CD4-positive, CD25-positive, alpha-beta regulatory T cell (primary cell): ENCODE results near the gene HAUS1. TPM values are rescaled to one million over a fixed set of nuclear protein-coding genes. Genes with fewer than 3 reads are reported as not detected.
A peak's percentile ranks its signal among the peaks of the same experiment; 100 is the strongest.

Source experiments
- ATAC-seq, 2 donors: fragments of 150-1000 bp; cut with Tn5 transposase; one replicate each; pipeline ENCODE4 v1.10.0; 2021; ENCODE audit warnings: low read depth in 2 of 2, moderate number of reproducible peaks in 2 of 2, moderate library complexity in 1 of 2
- DNase-seq, 3 donors: peaks; one replicate each; pipeline versions ENCODE4 v3.0.0 to v3.0.0-alpha.2; 2012 to 2022; ENCODE audit warnings: mixed read lengths in 1 of 3
- H3K27ac ChIP-seq: one replicate; pipeline ENCODE4 v1.7.0; 2013; ENCODE audit warnings: mild to moderate bottlenecking, low read length; ENCODE audit not compliant: insufficient read depth, poor library complexity, severe bottlenecking
- H3K27me3 ChIP-seq: one replicate; pipeline ENCODE4 v1.7.0; 2013; ENCODE audit warnings: low read length; ENCODE audit not compliant: control insufficient read depth, insufficient read depth
- H3K36me3 ChIP-seq: one replicate; pipeline ENCODE4 v1.7.0; 2013; ENCODE audit warnings: mild to moderate bottlenecking, low read length, moderate library complexity; ENCODE audit not compliant: control insufficient read depth, insufficient read depth
- H3K4me1 ChIP-seq: 2 replicates; pipeline ENCODE4 v1.7.0; 2013; ENCODE audit warnings: mild to moderate bottlenecking, low read length; ENCODE audit not compliant: insufficient read depth, control insufficient read depth, poor library complexity, severe bottlenecking
- H3K4me3 ChIP-seq: one replicate; pipeline ENCODE4 v1.7.0; 2013; ENCODE audit warnings: low read depth, mild to moderate bottlenecking, low read length, moderate library complexity
- H3K9me3 ChIP-seq, 2 experiments: 1 replicate in 1 of 2; 2 replicates in 1 of 2; pipeline ENCODE4 v1.7.0; 2013; ENCODE audit warnings: low read length in 2 of 2, mild to moderate bottlenecking in 1 of 2, moderate library complexity in 1 of 2; ENCODE audit not compliant: control insufficient read depth in 2 of 2
- H3K27ac Mint-ChIP-seq, 3 donors: one replicate each; pipeline ENCODE4 v1.8.0; 2020 to 2022; ENCODE audit warnings: mild to moderate bottlenecking in 3 of 3, mixed read lengths in 3 of 3, moderate library complexity in 2 of 3
- H3K27me3 Mint-ChIP-seq: one replicate; pipeline ENCODE4 v1.8.0; 2022; ENCODE audit warnings: mild to moderate bottlenecking, mixed read lengths
- H3K36me3 Mint-ChIP-seq: one replicate; pipeline ENCODE4 v1.8.0; 2020; ENCODE audit warnings: mixed read lengths
- H3K4me1 Mint-ChIP-seq, 4 donors: one replicate each; pipeline ENCODE4 v1.8.0; 2020 to 2022; ENCODE audit warnings: mixed read lengths in 4 of 4, mild to moderate bottlenecking in 1 of 4
- H3K4me3 Mint-ChIP-seq, 4 donors: one replicate each; pipeline ENCODE4 v1.8.0; 2020 to 2022; ENCODE audit warnings: mild to moderate bottlenecking in 4 of 4, mixed read lengths in 4 of 4, moderate library complexity in 3 of 4
- H3K9me3 Mint-ChIP-seq, 7 donors: one replicate each; pipeline ENCODE4 v1.8.0; 2020 to 2022; ENCODE audit warnings: mixed read lengths in 7 of 7, mild to moderate bottlenecking in 3 of 7, moderate library complexity in 2 of 7
- polyA plus RNA-seq, 4 donors: library from polyadenylated mRNA; unstranded; fragments of 300-500 nt; fragmentation: Illumina TruSeq; gene quantifications; one replicate each; pipeline ENCODE4 v1.2.3, GENCODE V29; 2021
- total RNA-seq: library from RNA; stranded (reverse); gene quantifications from one replicate; pipeline ENCODE4 v1.2.3, GENCODE V29; 2022

The HAUS1 gene
- total and polyA plus RNA-seq, 5 donors from 2014 or later, result 21.3 to 72.1 (median 58.5) TPM

DNA sequence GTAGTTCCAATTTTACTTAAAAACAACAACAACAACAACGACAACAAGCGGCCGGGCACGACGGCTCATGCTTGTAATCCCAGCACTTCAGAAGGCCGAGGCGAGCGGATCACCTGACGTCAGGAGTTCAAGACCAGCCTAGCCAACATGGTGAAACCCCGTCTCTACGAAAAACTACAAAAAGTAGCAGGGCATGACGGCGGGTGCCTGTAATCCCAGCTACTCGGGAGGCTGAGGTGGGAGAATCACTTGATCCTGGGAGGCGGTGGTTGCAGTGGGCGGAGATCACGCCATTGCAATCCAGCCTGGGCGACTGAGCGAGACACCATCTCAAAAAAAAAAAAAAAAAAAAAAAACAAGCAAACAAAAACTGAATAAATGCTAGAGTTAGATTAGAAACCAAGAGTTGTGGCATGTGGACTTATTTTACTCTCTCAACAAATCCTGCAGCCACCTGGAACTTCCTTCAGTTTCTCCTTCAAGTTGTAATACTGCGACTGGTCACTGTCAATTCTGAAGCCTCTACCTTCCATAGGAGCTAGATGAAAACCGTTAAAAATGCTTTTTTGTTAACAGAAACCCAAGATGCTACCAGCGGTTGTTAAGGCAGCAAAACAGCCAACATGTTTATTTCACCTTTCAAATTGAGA, 7.4 kb upstream of the HAUS1 start:
- Mint-ChIP-seq H3K4me3 (peak overlapping the region; percentile 95 to 99 (median 98)), H3K9me3 (peaks cover 0 to 2% (median 0%) of the 10 kb centered on the region in 7 donors), H3K27ac (peak overlapping the region; percentile 96 to 98 (median 98)), H3K36me3 (peaks cover 16% of the 10 kb centered on the region), H3K4me1 (peaks cover 12 to 60% (median 24%) of the 10 kb centered on the region in 4 donors), H3K27me3 (no peaks in the 10 kb centered on the region)
- Histone ChIP-seq H3K4me1 (peaks cover 42% of the 10 kb centered on the region), H3K9me3 (no peaks in the 10 kb centered on the region), H3K27ac (peak overlapping the region; percentile 89), H3K36me3 (peaks cover 23% of the 10 kb centered on the region), H3K27me3 (no peaks in the 10 kb centered on the region), H3K4me3 (peak overlapping the region; percentile 95)
- ATAC-seq (no peak), DNase-seq (peak in 1 of 3 donors; percentile 9)

DNA sequence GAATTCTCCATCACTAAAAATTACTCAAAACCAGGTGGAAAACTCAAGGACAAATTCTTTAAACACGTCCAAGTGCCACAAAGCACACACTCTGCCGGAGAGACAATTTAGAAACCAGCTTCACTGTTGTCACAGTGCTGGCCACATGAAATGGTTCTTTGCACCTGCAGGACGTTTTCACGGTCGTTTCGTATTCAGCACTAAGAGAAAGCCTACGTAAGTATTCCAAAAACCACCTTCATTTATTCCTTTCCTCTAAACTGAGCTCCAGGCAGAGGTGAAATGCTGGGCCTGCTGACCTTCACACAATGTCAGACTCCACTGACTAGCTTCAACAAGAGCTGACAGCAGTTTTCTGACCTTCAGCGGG, 6.8 kb upstream of the HAUS1 start:
- peaks cover 0 to 2% (median 0%) of the 10 kb centered on the region in 7 donors for H3K9me3 Mint-ChIP-seq
- Histone ChIP-seq H3K27me3 (no peaks in the 10 kb centered on the region), H3K27ac (peak overlapping the region; percentile 89), H3K36me3 (peaks cover 18% of the 10 kb centered on the region), H3K4me3 (peak overlapping the region; percentile 95), H3K4me1 (peaks cover 42% of the 10 kb centered on the region), H3K9me3 (no peaks in the 10 kb centered on the region)
- H3K27me3 Mint-ChIP-seq, result no peaks in the 10 kb centered on the region
- DNase-seq (peak in 1 of 3 donors; percentile 50), ATAC-seq (peak in 1 of 2 donors; percentile 3)
- H3K4me3 Mint-ChIP-seq, result peak overlapping the region; percentile 95 to 99 (median 98)
- H3K4me1 Mint-ChIP-seq, result peaks cover 12 to 55% (median 24%) of the 10 kb centered on the region in 4 donors
- H3K27ac Mint-ChIP-seq, result peak overlapping the region; percentile 96 to 98 (median 98)
- peaks cover 16% of the 10 kb centered on the region for H3K36me3 Mint-ChIP-seq

DNA sequence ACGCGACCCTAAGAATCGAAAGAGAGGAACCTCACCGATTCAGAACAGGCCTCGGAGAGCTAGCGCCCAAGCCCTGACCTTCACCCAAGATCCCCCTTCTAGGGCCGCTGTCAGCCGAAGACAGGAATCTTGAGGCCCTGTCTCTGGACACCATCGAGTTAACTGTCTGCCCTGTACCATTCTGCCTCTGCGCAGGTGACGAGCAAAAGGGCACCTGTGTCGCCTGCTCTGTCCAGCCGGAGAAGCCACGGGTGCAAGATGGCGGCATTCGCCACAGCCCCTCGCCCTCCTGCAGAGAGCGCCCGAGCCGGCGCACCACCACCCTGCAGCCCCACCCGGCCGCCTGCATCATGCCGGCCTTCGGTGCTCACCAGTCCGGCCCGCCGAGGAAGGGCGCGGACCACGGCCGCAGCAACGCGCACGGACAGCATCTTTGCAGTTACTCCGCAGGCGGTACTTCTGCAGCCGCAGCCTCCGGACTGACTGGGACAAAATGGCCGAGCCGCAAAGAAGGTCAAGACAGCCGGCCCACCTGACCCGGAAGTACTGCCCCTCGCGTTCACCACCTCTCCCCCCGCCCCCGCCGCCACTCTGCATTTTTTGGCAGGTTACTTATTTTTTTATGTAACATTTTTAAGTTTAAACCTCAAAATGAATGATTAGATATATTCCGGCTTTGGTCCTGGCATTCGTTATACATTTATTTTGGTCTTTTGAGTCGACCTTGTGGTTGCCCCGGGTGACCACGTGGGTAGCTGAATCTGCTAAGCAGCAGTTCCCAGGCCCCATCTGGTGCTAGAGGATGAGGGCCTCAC, 6.2 kb upstream of the HAUS1 start, which contains the start of gene ATP5F1A:
TSS of gene ATP5F1A (minus strand) at position 496 of the 815 bp plus-strand sequence. CDS start at position 431, 65 bp downstream.
- Histone ChIP-seq H3K4me1 (peaks cover 42% of the 10 kb centered on the region), H3K9me3 (no peaks in the 10 kb centered on the region), H3K4me3 (peak within 1 kb of the TSS; percentile 95), H3K27me3 (no peaks in the 10 kb centered on the region), H3K36me3 (peaks cover 12% of the 10 kb centered on the region), H3K27ac (peak within 1 kb of the TSS; percentile 89)
- Mint-ChIP-seq H3K27me3 (no peaks in the 10 kb centered on the region), H3K36me3 (peaks cover 16% of the 10 kb centered on the region), H3K27ac (peak within 1 kb of the TSS; percentile 96 to 98 (median 98)), H3K4me3 (peak within 1 kb of the TSS; percentile 95 to 99 (median 98)), H3K4me1 (peaks cover 12 to 51% (median 24%) of the 10 kb centered on the region in 4 donors), H3K9me3 (peaks cover 0 to 2% (median 0%) of the 10 kb centered on the region in 7 donors)
- ATAC-seq, result peak; percentile 86 to 91
- DNase-seq, result peak; percentile 82 to 90 (median 85)

DNA sequence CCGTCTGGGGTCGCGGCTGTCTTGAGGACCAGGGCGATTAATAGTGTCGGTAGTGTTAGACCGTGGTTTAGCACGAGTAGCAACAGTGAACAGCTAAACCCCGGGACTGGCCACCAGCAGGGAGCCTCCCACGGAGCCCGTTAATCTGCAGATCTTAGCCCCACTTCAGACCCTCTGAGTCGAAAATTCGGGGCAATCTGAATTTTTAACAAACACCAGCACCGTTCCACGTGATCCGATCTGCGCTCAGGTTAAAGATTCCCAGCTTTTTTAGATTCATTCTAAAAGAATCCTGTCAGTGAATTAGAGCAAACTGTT, 5.6 kb upstream of the HAUS1 start:
- Mint-ChIP-seq H3K27me3 (no peaks in the 10 kb centered on the region), H3K36me3 (peaks cover 16% of the 10 kb centered on the region), H3K4me3 (peak overlapping the region; percentile 95 to 99 (median 98)), H3K4me1 (peaks cover 12 to 50% (median 24%) of the 10 kb centered on the region in 4 donors), H3K27ac (peak overlapping the region; percentile 96 to 98 (median 98)), H3K9me3 (peaks cover 0 to 2% (median 0%) of the 10 kb centered on the region in 7 donors)
- DNase-seq, result no peak
- Histone ChIP-seq H3K27ac (peak overlapping the region; percentile 89), H3K27me3 (no peaks in the 10 kb centered on the region), H3K4me3 (peak overlapping the region; percentile 95), H3K36me3 (peaks cover 7% of the 10 kb centered on the region), H3K9me3 (no peaks in the 10 kb centered on the region), H3K4me1 (peaks cover 42% of the 10 kb centered on the region)
- no peak for ATAC-seq

DNA sequence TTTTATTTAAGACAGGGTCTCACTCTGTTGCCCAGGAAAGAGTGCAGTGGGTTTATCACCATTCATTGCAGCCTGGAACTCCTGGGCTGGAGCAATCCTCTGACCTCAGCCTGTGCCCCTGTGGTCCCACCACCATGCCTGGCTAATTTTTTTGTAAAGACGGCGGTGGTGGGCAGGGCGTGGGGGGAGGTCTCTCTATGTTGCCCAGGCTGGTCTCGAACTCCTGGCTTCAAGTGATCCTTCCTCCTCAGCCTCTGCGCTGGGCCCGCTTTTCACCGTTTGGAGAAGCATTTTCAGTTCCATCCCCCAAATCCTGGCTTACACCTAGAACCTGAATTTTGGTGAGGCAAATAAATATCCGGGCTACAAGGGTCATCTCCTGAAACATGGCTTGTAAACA, 4.7 kb upstream of the HAUS1 start:
- no peaks in the 10 kb centered on the region for H3K27me3 Mint-ChIP-seq
- Histone ChIP-seq H3K4me3 (no peak overlapping the region), H3K27ac (no peak overlapping the region), H3K36me3 (peaks cover 3% of the 10 kb centered on the region), H3K27me3 (no peaks in the 10 kb centered on the region), H3K4me1 (peaks cover 40% of the 10 kb centered on the region), H3K9me3 (no peaks in the 10 kb centered on the region)
- H3K9me3 Mint-ChIP-seq, result peaks cover 0 to 2% (median 0%) of the 10 kb centered on the region in 7 donors
- no peak for DNase-seq
- no peak for ATAC-seq
- peaks cover 8 to 49% (median 25%) of the 10 kb centered on the region in 4 donors for H3K4me1 Mint-ChIP-seq
- H3K4me3 Mint-ChIP-seq, result peak overlapping the region in 1 of 4 donors; percentile 98
- H3K27ac Mint-ChIP-seq, result no peak overlapping the region
- H3K36me3 Mint-ChIP-seq, result peaks cover 12% of the 10 kb centered on the region

DNA sequence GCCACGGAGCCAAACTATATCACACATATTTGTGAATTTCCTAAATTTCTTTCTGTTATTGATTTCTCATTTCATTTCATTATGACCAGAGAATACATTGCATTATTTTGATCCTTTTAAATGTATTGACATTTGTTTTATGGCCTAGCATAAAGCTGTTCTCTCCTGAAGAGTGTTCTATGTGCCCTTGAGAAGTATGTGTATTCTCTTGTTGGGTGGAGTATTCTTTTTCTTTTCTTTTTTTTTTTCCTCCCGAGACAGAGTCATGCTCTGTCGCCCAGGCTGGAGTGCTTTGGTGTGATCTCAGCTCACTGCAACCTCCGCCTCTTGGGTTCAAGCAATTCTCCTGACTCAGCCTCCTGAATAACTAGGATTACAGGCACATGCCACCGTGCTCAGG, 5.2 kb downstream of the HAUS1 start:
- no peaks in the 10 kb centered on the region for H3K27me3 Mint-ChIP-seq
- H3K4me1 Mint-ChIP-seq, result peaks cover 13 to 68% (median 35%) of the 10 kb centered on the region in 4 donors
- no peak overlapping the region for H3K4me3 ChIP-seq
- ATAC-seq (no peak), DNase-seq (no peak)
- H3K27ac ChIP-seq, result no peak overlapping the region
- H3K36me3 ChIP-seq, result peaks cover 14% of the 10 kb centered on the region
- H3K27ac Mint-ChIP-seq, result peak overlapping the region in 2 of 3 donors; percentile 8 to 44
- H3K27me3 ChIP-seq, result no peaks in the 10 kb centered on the region
- peaks cover 17% of the 10 kb centered on the region for H3K36me3 Mint-ChIP-seq
- H3K9me3 Mint-ChIP-seq, result no peaks in the 10 kb centered on the region
- H3K9me3 ChIP-seq, result no peaks in the 10 kb centered on the region
- H3K4me3 Mint-ChIP-seq, result peak overlapping the region in 1 of 4 donors; percentile 53
- peaks cover 15% of the 10 kb centered on the region for H3K4me1 ChIP-seq

DNA sequence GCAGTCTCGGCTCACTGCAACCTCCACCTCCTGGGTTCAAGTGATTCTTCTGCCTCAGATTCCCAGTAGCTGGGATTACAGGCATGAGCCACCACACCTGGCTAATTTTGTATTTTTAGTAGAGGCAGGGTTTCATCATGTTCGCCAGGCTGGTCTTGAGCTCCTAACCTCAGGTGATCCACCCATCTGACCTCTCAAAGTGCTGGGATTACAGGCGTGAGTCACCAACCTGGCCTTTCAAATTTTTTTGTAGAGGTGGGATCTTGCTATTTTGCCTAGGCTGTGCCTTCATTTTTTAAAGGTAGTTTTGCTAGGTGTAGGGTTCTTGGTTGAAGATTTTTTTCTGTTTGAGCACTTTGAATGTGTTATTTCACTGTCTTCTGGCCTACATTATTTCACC, 6.2 kb downstream of the HAUS1 start:
- Mint-ChIP-seq H3K27ac (no peak overlapping the region), H3K36me3 (peaks cover 24% of the 10 kb centered on the region), H3K27me3 (no peaks in the 10 kb centered on the region), H3K9me3 (no peaks in the 10 kb centered on the region), H3K4me1 (peaks cover 8 to 58% (median 27%) of the 10 kb centered on the region in 4 donors), H3K4me3 (no peak overlapping the region)
- Histone ChIP-seq H3K4me1 (peaks cover 7% of the 10 kb centered on the region), H3K4me3 (no peak overlapping the region), H3K36me3 (peaks cover 22% of the 10 kb centered on the region), H3K9me3 (no peaks in the 10 kb centered on the region), H3K27me3 (no peaks in the 10 kb centered on the region), H3K27ac (no peak overlapping the region)
- DNase-seq (no peak), ATAC-seq (no peak)
